EH (cell line): Measurements from ENCODE around the gene EMC9.

Experiments used
- DNase-seq: peaks from one replicate; pipeline ENCODE4 v3.0.0-alpha.2; 2015; ENCODE audit warnings: low read depth

Gene EMC9

DNA sequence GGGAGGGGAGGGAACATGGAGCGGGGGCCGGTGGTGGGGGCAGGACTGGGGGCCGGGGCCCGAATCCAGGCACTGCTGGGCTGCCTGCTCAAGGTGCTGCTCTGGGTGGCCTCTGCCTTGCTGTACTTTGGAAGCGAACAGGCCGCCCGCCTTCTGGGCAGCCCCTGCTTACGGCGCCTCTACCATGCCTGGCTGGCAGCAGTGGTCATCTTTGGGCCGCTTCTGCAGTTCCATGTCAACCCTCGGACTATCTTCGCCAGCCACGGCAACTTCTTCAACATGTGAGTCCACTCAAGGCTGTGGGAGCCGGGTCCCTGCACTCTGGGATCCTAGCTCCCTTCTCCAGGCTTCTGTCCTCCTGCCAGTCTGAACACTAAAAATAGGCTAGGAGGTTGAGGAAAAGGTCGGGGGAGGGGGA, 9.8 kb downstream of the EMC9 start:
- DNase-seq, result no peak

DNA sequence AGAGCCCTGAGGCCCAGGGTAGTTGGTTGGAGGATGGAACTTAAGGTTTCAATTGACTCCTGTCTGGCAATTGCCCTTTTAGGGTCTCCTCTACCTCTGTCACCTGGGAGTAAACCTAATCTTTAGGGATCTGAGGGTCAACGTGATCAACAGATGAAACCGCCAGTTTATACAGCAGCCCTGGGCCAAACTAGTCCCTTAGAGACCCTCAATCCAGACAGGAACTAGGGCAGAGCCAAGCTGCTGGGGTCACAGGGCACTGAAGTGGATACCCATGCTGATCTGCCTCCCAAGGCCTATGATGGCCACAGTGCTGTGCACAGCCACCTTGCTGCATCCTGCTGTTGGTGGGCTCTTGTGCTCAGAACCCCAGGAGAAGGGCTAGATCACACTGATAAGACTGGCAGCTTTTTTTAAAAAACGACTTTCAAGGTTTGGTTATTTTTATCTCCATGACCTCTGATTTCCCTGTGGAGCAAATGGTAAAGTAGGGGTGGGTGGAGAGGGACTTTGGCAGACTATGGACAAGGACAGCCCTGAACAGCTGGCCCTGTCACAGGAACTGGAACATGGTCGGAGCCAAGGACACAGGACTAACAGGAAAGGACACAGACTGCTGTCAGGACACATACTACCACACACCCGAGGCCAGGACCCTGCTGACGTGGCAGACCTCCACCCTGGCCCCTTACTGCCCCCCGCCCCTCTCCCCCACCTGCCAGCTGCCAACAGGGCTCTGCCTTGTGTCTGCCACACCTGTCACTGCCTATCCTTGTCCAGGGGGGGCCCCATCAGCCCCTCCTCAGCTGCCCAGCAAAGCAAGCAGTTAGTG, 10.5 kb downstream of the EMC9 start:
- DNase-seq, result no peak

GRCh38 chr14:24130380-24130716, 11.0 kb downstream of the EMC9 start, which contains the start of gene FITM1:
Gene FITM1 (plus strand): TSS chr14:24130659. CDS start chr14:24131564, 905 bp downstream.
- DNase-seq, result no peak

- DNase-seq, result no peak
Observed at GRCh38 chr14:24129410-24129998, 11.9 kb downstream of the EMC9 start.

- no peak for DNase-seq
Observed at GRCh38 chr14:24127673-24128072, 13.7 kb downstream of the EMC9 start.

GRCh38 chr14:24126939-24127338, 14.5 kb downstream of the EMC9 start:
- no peak for DNase-seq

DNA sequence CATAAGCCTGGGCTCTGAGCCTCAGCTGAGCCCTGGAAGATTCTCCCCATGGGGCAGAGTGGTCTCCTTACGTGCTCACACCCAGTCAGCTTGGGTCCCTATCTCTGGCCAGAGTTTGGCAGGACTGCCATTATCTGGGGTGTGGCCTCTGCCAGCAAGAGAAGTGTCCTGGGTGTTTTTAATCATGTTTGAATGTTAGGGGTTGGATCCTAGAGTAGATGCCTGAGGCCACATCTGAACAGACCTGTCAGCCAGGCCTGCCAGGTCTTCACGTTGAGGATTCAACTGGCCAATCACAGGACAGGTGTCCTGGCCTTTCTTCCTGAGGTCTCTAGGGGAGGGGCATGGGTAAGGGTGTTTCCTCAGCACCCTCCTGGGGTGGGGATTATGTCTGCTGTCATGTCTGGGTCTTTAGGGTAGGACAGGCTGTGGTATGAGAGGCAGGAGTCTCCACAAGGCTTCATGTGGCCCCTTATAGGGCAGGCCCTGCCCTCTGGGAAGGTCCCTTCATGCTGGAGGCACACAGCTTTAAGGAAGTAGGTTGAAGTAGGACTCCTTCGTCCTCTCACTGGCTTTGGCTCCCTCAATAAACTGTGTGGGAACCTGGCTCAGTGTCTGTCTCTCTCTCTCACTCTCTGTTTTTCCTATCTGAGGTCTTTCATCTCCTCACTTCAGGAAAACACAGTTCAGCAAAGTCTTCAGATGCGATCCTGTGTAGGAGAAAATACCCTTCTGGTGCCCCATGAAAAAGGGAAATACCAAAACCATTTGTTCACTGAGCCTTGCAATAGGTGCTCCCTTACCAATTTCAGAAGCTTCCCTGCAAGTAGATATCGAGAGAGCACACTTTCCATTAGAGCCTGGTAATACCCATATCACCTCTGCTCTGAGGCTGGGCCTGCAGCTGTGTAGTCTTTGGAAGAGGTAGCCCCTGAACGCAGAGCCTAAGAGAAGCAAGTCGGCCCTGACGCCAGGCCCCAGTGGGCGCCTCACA, 17.7 kb downstream of the EMC9 start:
- no peak for DNase-seq

GRCh38 chr14:24122898-24123297, 18.5 kb downstream of the EMC9 start:
- no peak for DNase-seq

GRCh38 chr14:24122416-24122815, 19.0 kb downstream of the EMC9 start:
- no peak for DNase-seq

DNA sequence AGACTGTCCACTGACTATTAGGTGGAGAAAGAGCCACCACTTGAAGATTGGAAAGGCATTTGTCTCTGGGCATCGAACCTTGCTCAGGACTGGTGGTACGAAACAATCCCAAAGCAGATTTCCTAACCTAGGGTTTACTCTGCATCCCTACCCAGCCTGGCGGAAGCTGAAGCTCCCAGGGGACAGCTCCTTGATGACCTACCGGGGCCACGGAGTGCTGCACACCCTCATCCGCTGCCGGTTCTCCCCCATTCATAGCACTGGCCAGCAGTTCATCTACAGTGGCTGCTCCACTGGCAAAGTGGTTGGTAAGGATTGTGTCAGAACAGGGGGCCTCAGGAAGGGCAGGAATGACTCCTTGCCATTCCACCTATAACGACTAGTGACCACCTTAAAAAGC, 20.2 kb downstream of the EMC9 start:
- no peak for DNase-seq

- DNase-seq, result no peak
Observed at GRCh38 chr14:24119691-24120090, 21.7 kb downstream of the EMC9 start.

DNA sequence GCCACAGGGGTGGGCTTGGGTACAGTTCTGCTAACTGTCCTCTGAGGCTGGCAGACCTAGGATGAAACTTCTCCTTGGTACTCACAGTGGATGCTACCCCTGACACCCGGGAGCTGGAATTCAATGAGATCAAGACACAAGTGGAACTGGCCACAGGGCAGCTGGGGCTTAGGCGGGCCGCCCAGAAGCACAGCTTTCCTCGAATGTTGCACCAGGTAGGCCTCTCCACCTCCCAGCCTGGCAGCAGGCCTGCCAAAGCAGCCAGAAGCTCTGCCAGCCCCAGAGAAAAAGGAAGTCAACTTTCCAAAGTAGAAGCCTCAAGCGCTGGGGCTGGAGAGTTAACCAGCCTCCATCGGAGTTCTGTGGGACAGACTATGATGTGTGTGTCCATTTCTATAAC, 24.2 kb downstream of the EMC9 start:
- no peak for DNase-seq

DNA sequence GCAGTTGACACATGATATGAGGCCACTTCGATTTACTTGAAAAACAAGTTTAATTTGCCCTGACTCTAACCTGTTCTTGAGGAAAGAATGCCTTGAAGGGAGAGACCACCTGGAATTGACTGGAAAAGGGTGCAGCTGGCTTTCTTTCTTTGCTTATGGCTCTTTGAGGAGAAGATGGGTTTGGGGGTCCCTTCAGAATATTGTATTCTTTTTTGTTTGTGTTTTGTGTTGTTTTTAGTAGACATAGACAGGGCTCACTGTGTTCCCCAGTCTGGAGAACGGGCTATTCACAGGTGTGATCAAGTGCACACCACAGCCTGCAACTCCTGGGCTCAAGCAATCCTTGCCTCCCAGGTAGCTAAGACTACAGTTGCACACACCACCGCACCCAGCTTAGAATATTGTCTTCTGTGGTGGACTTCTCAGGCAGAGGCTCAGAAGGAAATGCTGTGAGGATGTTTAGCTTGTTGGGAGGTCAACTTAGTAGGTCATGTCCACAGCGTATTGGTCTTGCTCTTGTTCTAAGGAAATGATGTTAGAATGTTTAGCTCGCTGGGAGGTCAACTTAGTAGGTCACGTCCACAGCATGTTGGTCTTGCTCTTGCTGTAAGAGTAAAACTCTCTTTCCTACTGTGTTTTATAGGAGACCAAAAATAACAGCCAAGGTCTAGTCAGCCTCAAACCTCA, 25.1 kb downstream of the EMC9 start:
- DNase-seq, result no peak

GRCh38 chr14:24115422-24116127, 25.8 kb downstream of the EMC9 start:
- DNase-seq, result no peak

- peak; percentile 100 for DNase-seq
Observed at GRCh38 chr14:24114532-24115421, 26.6 kb downstream of the EMC9 start, which contains the start of the genes DCAF11 and NRL. Gene DCAF11 (plus strand): TSS chr14:24114777. CDS start chr14:24115595, 818 bp downstream. Gene NRL (minus strand): TSS chr14:24114949. CDS start chr14:24082848, 32,101 bp downstream.

DNA sequence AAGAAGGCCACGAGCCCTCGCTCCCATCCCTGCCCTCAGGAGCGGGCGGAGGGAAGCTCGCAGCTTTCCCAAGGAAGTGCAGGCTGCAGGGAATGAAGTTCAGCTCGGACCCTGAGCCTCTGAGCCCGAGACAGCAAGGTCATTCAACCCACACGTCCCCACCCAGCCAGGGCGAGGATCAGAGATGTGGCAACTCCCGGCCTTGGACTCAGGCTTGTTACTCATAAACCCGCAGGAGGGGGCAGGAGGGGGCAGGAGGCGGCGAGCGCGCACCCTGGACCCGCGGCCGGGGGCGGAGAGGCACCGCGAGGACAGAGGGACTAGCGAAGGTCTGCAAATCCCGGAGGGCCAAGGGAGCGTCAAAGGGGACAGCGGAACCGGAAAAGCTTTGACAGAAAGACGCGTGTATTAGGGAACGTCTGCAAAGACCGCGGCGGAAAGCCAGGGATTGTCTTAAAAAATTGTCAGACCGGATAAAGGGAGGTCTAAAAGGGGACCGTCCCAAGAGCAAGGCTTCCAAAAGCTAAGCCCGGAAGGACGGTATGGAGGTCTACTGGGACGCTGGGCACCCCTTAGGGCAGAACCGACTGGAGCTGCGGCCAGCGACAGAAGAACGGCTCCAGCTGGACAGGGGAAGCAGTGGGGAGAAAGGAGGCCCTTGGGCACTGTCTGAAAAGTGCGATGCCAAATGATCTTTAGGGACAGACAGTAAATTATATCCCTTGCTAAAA, 27.4 kb downstream of the EMC9 start:
- DNase-seq, result peak; percentile 92

GRCh38 chr14:24113379-24113800, 28.0 kb downstream of the EMC9 start:
- no peak for DNase-seq

DNA sequence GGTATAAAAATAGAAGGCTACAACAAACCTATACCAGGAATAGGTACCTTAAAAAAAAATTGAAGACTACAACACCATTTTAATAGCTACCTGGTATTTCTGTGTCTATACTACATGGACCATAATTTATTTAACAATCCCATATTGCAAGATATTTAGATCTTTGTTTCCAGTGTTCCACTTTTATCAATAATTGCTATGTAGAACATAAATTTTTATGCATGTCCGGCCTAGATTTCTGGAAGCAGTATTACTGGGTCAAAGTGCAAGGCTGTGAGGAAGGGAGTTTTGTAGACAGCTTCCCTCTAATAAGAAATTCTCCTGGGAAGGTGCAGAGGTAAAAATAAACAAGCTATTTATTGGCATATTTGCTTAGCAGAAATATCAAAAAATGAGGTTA, 30.9 kb downstream of the EMC9 start:
- no peak for DNase-seq

- DNase-seq, result no peak
Observed at GRCh38 chr14:24110060-24110459, 31.3 kb downstream of the EMC9 start.
